ENCODE data around the gene GAL3ST2.

DNA sequence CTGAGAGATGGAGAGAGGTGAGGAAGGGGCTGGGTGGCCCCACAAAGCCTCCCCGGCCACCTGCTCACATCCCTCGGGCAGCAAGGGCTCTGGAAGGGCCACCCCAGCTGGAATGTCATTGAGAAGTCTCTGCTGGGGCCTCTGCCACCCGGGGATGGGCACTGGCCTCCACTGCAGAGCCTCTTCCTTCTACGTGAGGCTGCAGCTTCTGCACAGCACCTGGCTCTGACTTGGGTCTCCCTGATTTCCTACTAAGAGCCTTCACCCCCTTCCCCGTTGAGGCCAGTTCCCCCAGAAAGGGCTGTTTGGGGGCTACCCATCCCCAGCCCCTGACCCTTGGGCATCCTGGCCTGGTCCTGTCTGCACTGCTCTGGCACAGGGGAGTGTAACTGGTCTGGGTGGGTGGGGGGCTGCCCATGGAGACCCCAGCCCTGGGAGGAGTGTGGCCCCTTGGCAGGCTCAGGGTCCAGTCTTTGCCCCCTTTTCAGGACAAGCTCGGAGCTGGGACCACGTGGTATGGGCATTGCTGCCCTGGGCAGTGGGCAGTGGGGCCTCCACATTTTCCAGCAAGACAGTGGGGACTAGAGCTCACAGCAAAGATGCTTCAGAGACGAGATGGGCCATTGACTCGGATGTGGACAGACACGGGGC lies 76.5 kb downstream of the GAL3ST2 start:
- TF ChIP-seq, protein P1, sequence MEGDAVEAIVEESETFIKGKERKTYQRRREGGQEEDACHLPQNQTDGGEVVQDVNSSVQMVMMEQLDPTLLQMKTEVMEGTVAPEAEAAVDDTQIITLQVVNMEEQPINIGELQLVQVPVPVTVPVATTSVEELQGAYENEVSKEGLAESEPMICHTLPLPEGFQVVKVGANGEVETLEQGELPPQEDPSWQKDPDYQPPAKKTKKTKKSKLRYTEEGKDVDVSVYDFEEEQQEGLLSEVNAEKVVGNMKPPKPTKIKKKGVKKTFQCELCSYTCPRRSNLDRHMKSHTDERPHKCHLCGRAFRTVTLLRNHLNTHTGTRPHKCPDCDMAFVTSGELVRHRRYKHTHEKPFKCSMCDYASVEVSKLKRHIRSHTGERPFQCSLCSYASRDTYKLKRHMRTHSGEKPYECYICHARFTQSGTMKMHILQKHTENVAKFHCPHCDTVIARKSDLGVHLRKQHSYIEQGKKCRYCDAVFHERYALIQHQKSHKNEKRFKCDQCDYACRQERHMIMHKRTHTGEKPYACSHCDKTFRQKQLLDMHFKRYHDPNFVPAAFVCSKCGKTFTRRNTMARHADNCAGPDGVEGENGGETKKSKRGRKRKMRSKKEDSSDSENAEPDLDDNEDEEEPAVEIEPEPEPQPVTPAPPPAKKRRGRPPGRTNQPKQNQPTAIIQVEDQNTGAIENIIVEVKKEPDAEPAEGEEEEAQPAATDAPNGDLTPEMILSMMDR (IDR thresholded peaks at IDR 0.05): no peak
- TF ChIP-seq POLR2A (IDR thresholded peaks at IDR 0.05): no peak
